Colonic mucosa (tissue), 4 donors: ENCODE data around the gene DNAH3. TPM values are rescaled to one million over a fixed set of nuclear protein-coding genes. Genes with fewer than 3 reads are reported as not detected.

Source experiments
- DNase-seq: peaks from one replicate; pipeline ENCODE4 v3.0.0-alpha.2; 2020
- H3K27ac ChIP-seq: fragments of 200-600 bp; one replicate; pipeline ENCODE4 v1.8.0; 2021
- H3K27me3 ChIP-seq: fragments of 200-600 bp; one replicate; pipeline ENCODE4 v1.8.0; 2021
- H3K36me3 ChIP-seq: fragments of 200-600 bp; one replicate; pipeline ENCODE4 v1.8.0; 2021
- H3K4me1 ChIP-seq: fragments of 200-600 bp; one replicate; pipeline ENCODE4 v1.8.0; 2021; ENCODE audit warnings: mild to moderate bottlenecking
- H3K4me3 ChIP-seq: fragments of 200-600 bp; one replicate; pipeline ENCODE4 v1.8.0; 2021
- H3K9ac ChIP-seq, 2 donors: one replicate each; pipeline ENCODE4 v1.7.0; 2013; ENCODE audit warnings: control low read depth in 2 of 2, low read depth in 2 of 2, low read length in 2 of 2
- H3K9me3 ChIP-seq: fragments of 200-600 bp; one replicate; pipeline ENCODE4 v1.8.0; 2021
- CTCF ChIP-seq: fragments of 200-600 bp; IDR thresholded peaks from one replicate; pipeline ENCODE4 v1.8.0; 2022; ENCODE audit warnings: antibody characterized with exemption, mild to moderate bottlenecking
- intact Hi-C: fragments of 100-400 bp; cut with DNase I; formaldehyde crosslinking; loops from one replicate; pipeline ENCODE4 v1.14.1; 2022
- total RNA-seq, 2 donors: library from RNA; stranded (reverse); fragmentation: NEBNext Ultra II Directional in 1 of 2; extraction: Animal tissue kit (Norgen Biotek cat#: 25700) in 1 of 2; gene quantifications; one replicate each; pipeline ENCODE4 v1.2.1, GENCODE V29; 2021
- donor health status: healthy.
- donor health status: DM: no; HTN: no; CAD: no.
- donor health status: DM: no; HTN: no; CAD: no.

Gene DNAH3
- total RNA-seq, 2 donors from 2014 or later = 4.2 to 5.1 TPM

- H3K27me3 ChIP-seq = no peaks in the 10 kb centered on the region
- H3K4me3 ChIP-seq = no peak overlapping the region
- no peak for TF ChIP-seq CTCF
- intact Hi-C loops = no loop called here
- H3K36me3 ChIP-seq = no peaks in the 10 kb centered on the region
- H3K9ac ChIP-seq = no peak overlapping the region
- no peaks in the 10 kb centered on the region for H3K4me1 ChIP-seq
- no peaks in the 10 kb centered on the region for H3K9me3 ChIP-seq
- no peak for DNase-seq
- H3K27ac ChIP-seq = no peak overlapping the region
Measured at GRCh38 chr16:21081329-21081728, 69.3 kb downstream of the DNAH3 start.

GRCh38 chr16:21078563-21078962 is 72.1 kb downstream of the DNAH3 start:
- intact Hi-C loops = loop anchor here (10.0 kb wide), 1 partner anchor 144 kb away; no protein-coding TSS in a partner anchor
- Histone ChIP-seq H3K4me1 (no peaks in the 10 kb centered on the region), H3K4me3 (no peak overlapping the region), H3K27me3 (no peaks in the 10 kb centered on the region), H3K36me3 (no peaks in the 10 kb centered on the region), H3K9ac (no peak overlapping the region), H3K27ac (no peak overlapping the region), H3K9me3 (no peaks in the 10 kb centered on the region)
- no peak for DNase-seq
- TF ChIP-seq CTCF = no peak

GRCh38 chr16:21076186-21076883 is 74.3 kb downstream of the DNAH3 start:
- Histone ChIP-seq H3K4me3 (no peak overlapping the region), H3K4me1 (no peaks in the 10 kb centered on the region), H3K9me3 (no peaks in the 10 kb centered on the region), H3K27me3 (no peaks in the 10 kb centered on the region), H3K36me3 (no peaks in the 10 kb centered on the region), H3K9ac (no peak overlapping the region), H3K27ac (peak overlapping the region; percentile 37)
- DNase-seq = peak; percentile 52
- intact Hi-C loops = loop anchor here (10.0 kb wide), 1 partner anchor 142 kb away; no protein-coding TSS in a partner anchor
- TF ChIP-seq CTCF = no peak

- H3K36me3 ChIP-seq = no peaks in the 10 kb centered on the region
- no peak overlapping the region for H3K4me3 ChIP-seq
- H3K9ac ChIP-seq = no peak overlapping the region
- DNase-seq = no peak
- no peak overlapping the region for H3K27ac ChIP-seq
- H3K4me1 ChIP-seq = no peaks in the 10 kb centered on the region
- no peaks in the 10 kb centered on the region for H3K9me3 ChIP-seq
- intact Hi-C loops = loop anchor here (10.0 kb wide), 1 partner anchor 140 kb away; no protein-coding TSS in a partner anchor
- no peaks in the 10 kb centered on the region for H3K27me3 ChIP-seq
- no peak for TF ChIP-seq CTCF
Measured at GRCh38 chr16:21075252-21075651, 75.4 kb downstream of the DNAH3 start.

- no peak overlapping the region for H3K27ac ChIP-seq
- no peak for DNase-seq
- H3K9me3 ChIP-seq = no peaks in the 10 kb centered on the region
- TF ChIP-seq CTCF = no peak
- H3K9ac ChIP-seq = no peak overlapping the region
- intact Hi-C loops = loop anchor here (10.0 kb wide), 1 partner anchor 138 kb away; no protein-coding TSS in a partner anchor
- H3K4me1 ChIP-seq = no peaks in the 10 kb centered on the region
- no peak overlapping the region for H3K4me3 ChIP-seq
- no peaks in the 10 kb centered on the region for H3K27me3 ChIP-seq
- no peaks in the 10 kb centered on the region for H3K36me3 ChIP-seq
Measured at GRCh38 chr16:21072976-21073375, 77.7 kb downstream of the DNAH3 start.
